GM18517 (cell line): ENCODE results near the gene TMCO4.
"Not testable (repeated sequence)": the region's sequence is repeated elsewhere in the genome, so short reads cannot be mapped to it uniquely, and the experiment has no call there.

ENCODE experiments used
- ATAC-seq: cut with Tn5 transposase; IDR thresholded peaks from one replicate; pipeline ENCODE4 v1.9.1; 2021; ENCODE audit warnings: mild to moderate bottlenecking, moderate library complexity; ENCODE audit not compliant: unreplicated experiment

TMCO4 gene

DNA sequence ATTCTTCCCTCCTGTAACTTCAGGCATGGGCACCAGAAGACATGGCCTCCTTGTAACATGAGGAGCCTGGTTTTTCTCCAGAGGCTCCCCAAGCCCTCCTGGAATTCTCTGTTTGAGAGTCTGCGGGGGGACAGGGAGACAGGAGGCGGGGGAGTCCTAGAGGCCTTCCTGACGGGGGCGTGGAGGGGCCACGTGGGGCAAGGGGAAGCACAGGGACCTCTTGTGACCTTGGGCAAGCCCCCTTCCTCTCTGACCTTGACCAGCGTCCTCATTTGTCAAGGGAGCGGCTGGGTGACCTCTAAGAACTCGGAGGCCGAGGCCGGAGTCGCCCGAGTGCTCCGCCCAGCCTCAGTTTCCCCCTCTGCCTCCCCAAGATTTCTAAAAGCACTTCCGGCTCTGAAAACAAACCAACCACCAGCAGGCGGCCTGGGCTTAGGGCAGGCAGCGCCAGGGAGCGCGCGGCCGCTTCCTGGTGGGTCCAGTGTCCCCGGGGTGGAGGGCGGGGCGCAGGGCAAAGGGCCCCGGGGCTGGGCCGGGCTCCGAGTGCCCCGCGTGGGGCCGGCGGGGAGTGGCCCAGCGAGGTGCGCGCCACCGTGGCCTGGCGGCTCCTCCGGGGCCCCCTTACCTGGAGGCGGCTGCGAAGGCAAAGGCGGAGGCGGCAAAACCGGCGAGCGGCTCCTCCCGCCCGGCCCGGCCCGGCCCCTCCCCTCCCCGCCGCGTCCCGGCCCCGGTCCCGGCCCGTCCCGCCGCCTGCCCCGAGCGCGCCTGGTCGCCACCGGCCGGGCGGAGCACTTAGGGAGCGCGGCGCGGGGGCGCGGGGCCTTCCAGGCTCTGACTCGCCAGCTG, at the start of gene TMCO4:
TMCO4 (minus strand) TSS at position 687 of the 846 bp plus-strand sequence. CDS start 19,158 bp downstream, outside the sequence.
- ATAC-seq: peak; percentile 38

DNA sequence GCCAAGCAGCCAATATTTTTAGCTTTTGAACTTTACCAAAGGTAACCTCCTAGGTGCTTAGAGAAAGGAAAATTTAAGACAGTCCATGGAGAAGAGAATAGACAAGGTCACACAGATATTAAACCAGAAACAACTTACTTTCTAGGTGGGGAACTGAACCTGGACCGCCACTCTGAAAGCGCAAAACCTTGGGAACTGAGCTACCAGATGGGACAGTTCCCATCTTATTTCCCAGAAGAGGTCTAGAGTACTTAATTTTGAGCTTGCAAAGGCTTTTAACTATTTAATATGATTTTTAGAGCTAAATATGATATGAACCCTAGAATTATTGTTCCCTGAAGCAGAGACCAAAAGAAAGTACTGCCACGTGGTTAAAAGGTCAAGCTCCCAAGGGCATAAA, 49.6 kb upstream of the TMCO4 start:
- not testable (repeated sequence) for ATAC-seq

DNA sequence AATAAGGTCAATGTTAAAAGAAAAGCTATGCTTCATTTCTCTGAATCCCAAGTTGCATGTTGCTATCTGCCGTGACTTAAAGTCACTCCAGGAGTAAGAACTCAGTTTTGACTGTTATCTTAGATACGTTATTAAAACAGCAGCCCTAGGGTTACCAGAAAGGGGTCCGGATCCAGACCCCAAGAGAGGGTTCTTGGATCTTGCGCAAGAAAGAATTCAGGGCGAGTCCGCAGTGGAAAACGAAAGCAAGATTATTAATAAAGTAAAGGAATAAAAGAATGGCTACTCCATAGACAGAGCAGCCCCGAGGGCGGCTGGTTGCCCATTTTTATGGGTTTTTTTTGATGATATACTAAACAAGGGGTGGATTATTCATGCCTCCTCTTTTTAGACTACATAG, 47.6 kb upstream of the TMCO4 start:
- ATAC-seq: not testable (repeated sequence)

DNA sequence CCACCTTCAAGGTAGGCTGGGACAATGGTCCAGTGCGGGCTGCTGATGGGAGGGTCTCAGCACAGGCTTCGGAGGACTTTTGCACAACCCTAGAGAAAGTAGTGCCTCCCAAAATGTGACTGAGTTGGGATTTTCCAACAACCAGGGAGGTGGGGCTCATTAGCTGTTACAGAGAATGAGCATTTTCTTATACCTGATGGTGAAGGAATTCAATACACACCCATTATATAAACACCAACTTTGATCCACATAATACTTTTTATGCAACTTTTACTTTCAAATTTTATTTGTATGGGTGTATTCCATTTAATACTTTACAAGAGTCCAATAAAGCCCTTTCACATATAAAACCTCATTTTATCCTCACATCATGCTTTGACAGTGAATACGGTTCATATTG, 46.6 kb upstream of the TMCO4 start:
- ATAC-seq: no peak

DNA sequence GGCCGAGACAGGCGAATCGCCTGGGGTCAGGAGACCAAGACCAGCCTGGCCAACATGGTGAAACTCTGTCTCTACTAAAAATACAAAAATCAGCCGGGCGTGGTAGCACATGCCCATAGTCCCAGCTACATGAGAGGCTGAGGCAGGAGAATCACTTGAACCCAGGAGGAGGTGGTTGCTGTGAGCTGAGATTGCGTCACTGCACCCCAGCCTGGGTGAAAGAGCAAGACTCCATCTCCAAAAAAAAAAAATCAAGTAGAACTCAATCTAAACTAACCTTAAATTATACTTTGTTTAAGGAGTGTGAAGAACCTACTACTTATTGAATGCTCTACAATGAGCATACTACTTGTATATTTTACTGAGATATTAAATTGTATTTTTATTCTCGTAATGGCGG, 45.8 kb upstream of the TMCO4 start:
- no peak for ATAC-seq

DNA sequence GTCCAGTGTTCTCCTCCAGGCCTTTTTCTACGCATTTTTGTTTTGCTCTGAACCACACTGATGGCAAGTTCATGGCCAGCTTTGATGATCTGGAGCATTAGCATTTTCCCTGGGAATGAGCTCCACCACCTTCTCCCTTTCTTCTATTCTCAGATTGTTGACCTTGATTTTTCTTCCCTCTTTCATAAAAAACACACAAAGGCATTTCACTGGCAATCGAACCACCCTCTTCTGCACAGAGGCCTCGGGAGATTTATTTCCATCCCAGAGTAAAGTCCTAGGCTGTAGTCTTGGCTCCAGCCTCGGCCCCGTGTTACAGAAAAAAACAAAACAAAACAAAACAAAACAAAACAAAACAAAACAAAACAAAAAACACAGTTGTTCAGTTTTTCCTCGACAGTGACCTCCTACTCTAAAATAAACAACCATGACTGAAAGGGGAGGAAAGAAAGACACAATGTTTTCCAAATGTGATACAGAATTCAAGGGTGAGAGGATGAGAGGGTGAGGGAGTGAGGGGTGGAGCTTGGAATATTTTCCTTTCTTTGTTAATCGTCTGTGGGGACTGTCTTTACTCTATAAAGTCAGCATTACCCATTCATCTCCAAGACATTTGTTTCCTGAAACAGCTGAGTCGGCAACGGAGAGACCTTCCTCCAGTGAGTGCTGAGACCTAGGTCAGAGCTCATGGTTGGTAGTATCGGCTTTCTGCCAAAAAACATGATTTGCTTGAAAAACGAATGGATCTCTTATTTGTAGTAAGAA, 45.2 kb upstream of the TMCO4 start:
- no peak for ATAC-seq

DNA sequence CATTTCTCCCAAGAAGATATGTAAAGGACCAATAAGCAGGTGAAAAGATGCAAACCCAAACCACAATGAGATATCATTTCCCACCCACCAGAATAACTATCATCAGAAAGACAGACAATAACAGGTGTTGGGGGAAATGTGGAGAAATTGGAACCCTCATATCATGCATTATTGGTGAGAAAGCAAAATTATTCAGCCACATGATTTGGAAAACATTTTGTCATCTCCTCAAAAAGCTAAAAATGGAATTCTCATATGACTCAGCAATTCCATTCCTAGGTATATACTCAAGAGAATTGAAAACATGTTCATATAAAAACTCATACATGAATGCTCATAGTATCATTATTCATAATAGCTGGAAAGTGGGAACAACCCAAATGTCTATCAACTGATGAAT, 40.5 kb upstream of the TMCO4 start:
- ATAC-seq: no peak

DNA sequence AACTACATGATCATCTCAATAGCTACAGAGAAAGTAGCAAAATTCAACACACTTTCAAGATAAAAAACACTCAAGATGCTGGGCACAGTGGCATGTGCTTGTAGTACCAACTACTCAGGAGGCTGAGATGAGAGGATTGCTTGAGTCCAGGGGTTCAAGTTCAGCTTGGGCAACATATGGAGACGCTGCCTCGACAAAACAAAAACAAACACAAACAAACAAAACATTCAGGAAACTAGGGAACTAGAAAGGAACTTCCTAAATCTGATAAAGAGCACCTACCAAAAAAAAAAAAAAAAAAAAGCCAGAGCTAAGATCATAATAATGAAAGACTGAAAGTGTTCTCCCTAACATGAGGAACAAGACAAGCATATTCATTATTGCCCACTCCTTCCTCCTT, 38.1 kb upstream of the TMCO4 start:
- no peak for ATAC-seq

DNA sequence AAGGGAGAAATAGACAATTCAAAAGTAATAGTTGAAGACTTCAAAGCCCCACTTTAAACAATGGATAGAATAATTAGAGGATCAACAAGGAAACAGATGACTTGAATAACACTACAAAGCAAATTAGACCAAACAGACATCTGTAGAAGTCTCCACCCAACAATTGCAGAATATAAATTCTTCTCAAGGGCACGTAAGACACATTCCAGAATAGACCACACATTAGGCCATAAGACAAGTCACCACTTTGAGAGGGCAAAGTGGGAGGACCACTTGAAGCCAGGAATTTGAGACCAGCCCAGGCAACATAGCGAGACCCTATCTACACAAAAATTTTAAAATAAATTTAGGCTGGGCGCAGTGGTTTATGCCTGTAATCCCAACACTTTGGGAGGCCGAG, 35.9 kb upstream of the TMCO4 start:
- ATAC-seq: no peak

DNA sequence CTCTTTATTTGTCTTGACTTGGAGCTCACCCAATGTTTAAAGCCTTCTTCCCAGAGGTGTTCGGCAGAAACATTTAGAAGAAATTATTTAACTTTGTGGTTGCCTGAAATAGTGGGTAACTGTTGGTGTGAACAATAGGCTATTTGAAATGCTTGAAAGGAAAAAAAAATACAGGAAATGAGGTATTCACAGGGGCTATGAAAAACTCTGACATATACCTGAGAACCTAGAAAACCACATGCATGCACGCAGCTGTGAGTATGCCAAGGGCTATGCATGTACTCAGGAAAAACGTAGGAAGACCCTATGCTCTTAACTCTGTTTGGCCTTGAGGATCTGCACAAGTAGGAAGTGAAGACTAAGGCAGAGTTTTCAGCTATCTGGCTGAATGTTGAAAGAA, 31.7 kb upstream of the TMCO4 start:
- no peak for ATAC-seq

DNA sequence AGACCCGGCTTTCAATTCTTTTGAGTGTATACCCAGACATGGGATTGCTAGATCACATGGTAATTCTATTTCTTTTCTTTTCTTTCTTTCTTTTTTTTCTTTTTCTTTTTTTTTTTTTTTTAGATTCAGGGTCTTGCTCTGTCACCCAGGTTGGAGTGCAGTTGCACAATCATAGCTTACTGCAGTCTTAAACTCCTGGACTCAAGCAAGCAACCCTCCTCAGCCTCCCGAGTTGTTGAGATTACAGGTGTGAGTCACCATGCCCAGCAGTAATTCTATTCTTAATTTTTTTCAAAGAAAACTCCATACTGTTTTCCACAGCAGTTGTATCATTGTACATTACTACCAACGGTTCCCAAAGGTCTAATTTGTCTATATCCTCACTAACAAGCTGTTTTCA, 28.8 kb upstream of the TMCO4 start:
- ATAC-seq: no peak

DNA sequence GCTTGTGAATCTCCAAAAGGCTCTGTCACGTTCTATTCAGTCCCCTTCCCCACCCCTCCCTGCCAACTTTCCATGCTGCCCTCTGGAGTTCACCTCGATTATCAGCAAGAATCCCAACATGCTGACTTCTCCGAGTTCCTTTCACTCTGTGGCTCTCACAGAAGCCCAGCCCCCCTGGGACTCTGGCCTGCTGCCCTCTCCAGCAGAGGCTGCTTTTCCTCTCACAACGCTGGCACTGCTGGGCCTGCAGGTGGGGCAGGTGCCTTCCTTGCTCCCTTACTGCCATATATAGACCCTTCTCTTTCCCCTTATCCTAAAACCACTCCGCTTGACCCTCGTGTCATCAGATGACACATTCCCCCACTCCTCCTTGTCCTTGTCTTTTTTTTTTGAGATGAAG, 25.6 kb upstream of the TMCO4 start:
- no peak for ATAC-seq

DNA sequence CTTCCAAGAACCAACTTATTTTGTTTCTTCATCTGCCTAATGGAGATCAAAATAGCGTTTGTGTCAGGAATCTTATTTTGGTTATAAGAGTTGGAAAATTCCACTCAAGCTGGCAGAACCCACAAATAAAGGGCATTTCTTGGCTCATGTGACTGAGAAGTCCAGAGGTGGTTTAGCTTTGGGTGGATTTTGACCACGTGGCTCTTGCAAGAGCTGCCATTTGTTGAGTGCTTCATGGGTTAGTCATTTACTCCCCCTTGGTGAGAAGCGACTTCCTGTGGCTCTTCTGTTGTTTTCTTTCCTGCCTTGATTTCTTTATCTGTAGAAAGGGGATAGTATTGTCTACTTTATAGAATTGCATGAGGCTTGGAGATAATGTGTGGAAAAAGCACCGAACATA, 24.8 kb upstream of the TMCO4 start:
- no peak for ATAC-seq

DNA sequence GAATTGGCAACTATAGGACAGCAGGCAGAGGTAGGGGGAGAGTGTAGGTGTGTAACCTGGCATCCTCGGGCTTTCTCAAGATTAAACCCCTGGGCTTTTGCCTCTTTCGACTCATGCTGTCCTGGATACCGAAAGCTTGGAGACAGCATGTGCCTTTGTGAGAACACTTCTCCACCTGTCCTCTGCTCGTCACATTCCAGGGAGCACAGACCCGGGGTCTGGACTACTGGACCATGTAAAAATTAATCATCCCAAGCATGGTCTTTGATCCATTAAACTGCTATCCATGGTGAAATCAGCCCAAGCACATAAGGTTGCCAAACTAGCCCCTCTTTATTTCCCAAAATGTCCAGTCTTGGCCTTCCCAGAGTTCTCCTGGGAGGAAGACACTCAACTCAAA, 24.3 kb upstream of the TMCO4 start:
- ATAC-seq: no peak

DNA sequence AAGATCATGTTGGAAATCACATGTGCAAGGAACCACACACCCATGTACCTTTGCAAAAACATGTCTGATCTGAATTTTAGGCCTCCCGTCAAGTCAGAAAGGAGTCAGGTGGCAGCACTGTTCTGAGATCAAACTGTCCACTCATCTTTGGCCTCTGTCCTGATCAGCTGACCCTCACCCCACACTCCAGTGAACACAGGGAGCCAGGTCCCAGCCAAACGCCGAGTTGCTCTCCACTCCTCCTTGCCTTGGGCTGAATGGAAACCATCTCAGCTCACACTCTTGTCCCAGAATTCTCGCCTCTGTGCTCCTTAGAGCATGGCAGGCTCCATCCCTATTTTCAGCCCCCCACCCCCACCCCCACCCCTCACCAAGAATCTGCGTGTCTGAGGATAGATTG, 20.0 kb upstream of the TMCO4 start:
- ATAC-seq: no peak

DNA sequence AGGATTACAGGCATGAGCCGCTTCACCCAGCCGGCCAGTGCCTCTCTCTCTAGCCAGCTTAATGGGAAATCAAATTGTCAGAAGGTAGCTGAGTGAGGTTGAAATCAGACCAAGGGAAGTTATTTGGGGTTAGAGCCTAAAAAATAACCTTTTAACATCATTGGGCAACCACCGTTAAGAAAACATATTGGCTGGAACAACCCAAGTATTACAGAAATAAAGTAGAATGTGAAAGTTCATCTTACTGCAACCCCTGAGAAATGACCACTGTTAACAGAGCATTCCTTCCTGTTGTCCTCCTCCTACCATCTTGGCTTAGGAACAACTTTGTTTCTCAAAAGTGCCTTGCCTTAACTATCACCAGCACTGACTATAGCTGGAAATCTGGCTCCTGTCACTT, 18.6 kb upstream of the TMCO4 start:
- no peak for ATAC-seq

DNA sequence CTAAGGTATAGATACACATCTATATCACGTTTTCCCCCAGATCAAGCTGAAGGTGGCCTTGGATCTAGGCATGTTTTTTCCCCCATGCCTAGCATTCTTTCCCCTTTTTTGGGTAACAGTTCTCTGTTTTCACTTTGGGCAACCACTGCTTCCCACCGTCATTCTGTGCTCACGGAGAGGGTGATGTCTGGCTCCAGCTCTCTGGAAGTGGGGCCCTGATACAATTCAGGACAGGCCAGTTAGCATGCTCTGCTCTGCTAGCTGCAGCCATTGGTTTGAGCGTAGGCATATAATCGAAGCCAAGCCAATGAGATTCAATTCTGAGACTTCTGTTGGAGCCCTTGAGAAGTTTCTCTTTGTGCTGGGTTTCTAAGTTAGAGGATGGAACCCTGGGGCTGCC, 17.4 kb upstream of the TMCO4 start:
- no peak for ATAC-seq

DNA sequence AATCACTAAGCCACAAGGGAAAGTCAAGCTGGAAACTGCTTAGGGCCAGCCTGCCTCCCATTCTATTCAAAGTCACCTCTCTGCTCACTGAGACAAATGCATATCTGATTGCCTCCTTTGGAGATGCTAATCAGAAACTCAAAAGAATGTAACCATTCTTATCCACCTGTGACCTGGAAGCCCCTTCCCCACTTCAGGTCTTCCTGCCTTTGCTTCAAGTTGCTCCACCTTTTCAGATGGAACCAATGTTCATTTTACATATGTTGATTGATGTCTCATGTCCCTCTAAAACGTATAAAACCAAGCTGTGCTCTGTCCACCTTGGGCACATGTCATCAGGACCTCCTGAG, 17.0 kb upstream of the TMCO4 start:
- not testable (repeated sequence) for ATAC-seq

DNA sequence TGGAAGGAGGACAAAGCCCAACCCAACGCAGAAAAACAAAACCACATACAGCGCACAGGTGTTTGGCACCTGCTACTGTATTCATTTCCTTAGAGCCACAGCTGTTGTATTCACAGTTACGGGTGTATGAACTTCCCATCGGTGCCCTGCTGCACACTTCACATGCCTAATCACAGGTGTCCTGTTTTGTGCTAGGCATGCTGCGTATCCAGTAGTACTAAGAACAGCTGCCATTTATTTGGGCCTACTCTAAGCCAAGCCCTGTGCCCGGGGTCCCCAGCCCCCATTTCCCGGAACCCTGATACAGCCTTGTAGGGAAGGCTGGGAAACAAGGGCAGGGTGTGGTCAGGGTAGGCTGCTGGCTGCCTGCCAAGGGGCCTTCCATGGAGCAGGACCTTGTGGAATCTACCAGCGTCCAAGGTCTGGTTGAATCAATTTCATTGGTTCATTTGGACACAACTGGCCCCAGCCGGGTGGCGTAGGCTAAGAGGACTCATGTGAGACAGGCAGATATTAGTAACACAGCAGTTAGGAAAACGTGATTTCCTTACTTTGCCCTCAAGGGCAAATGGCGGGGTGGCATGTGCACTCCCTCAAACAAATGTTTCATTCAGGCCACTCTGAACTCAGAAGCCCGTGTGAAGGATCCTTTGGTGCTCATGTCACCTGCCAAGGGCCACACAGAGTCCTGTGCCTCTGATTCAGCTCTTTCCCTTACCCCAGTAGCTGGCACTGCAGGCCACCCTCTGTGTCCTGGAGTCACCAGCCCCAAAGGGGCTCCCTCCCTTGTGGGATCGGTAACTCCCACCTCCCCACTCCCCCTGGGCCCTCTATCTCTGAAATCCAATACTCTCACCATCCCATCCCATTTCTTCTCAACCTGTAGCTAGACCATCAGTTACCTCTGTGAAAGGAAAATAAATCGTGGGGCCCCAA, 16.4 kb upstream of the TMCO4 start:
- no peak for ATAC-seq

DNA sequence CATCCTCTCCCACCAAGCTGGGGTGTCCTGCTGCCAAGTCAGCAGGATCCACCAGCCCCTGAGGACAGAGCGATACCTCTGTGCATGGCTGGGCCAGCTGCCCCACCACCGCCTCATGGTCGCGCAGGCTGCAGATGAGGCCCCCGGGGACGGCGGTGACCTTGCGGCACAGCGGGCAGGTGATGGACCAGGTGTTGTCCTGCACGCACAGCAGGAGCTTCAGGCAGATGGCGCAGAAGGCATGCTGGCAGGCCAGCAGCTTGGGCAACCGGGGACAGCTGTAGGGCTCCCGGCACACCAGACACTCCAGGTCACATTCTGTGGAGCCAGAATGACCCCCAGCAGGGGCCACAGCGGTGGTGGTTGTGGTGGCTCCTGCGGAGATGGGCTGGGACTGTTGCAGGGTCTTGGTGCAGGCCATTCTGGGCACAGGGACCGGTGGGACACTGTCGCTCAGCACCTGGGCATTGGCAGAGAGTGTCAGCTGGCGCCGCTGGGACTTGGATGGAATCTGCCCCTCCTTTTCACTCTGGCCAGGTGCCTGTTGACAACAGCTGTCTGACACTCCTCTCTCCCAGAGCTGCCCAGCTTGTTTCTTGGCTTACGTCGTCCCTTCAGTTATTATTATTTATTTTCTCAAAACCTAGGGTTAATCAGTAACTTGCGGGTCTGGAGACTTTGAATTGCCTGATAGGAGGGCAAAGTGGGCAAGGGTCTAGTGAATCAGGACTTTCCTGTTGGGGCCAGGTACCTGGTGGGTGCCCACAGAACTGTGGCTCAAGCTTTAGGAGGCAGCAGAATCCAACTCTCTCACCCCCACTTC, 15.2 kb upstream of the TMCO4 start, which contains the start of gene RNF186:
RNF186 (minus strand) TSS at position 603 of the 823 bp plus-strand sequence; CDS start at position 421, 182 bp downstream.
- no peak for ATAC-seq
